Measurements from ENCODE around the gene TEAD1. TPM values are rescaled to one million over a fixed set of nuclear protein-coding genes. Genes with fewer than 3 reads are reported as not detected.

The TEAD1 gene
- total RNA-seq, 4 donors from 2014 or later, result 127 to 165 (median 140) TPM

DNA sequence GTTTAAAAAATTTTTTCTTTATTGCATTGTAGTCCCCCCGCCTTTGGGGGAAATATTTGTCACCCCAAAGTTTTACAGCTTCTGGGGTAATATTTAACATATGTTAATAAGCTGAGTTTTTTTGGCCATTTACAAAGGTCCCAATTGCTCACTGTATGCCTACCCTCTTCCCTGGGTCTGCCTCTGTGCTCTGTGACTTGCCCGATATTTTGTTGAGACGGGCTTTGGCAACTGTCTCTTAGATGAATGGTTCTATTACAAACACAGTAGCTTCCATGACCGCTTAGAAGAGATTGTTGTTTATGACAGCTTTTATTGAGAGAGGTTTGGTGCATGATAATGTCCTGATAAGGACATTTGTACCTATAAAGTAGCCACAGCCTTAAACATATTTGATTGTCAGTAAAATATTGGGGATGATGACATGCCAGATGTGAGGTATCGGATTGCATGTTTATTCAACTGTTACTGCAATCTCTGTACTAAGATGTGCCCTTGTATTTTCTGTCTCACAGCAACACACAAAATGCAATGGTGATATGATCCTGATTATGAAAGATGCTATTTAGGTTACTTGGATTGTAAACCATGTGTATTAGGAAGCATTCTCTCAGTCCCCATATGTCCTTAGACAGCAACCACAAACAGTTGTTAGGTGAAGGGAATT lies 103.1 kb downstream of the TEAD1 start:
- H3K27ac ChIP-seq, result peak overlapping the region in 2 of 4 donors; percentile 5 to 26
- H3K9me3 ChIP-seq, result no peaks in the 10 kb centered on the region
- no peak for DNase-seq (ENCODE audit: low spot score in 2 of 2)
- no peak overlapping the region for H3K4me3 ChIP-seq
- H3K36me3 ChIP-seq, result no peaks in the 10 kb centered on the region
- no peaks in the 10 kb centered on the region for H3K27me3 ChIP-seq
- peaks cover 0 to 46% (median 12%) of the 10 kb centered on the region in 4 donors for H3K4me1 ChIP-seq
- whole genome bisulfite sequencing, 2 donors, result 64 to 70% methylated on average over 5 of the region's 5 CpGs
- TF ChIP-seq, protein P1, sequence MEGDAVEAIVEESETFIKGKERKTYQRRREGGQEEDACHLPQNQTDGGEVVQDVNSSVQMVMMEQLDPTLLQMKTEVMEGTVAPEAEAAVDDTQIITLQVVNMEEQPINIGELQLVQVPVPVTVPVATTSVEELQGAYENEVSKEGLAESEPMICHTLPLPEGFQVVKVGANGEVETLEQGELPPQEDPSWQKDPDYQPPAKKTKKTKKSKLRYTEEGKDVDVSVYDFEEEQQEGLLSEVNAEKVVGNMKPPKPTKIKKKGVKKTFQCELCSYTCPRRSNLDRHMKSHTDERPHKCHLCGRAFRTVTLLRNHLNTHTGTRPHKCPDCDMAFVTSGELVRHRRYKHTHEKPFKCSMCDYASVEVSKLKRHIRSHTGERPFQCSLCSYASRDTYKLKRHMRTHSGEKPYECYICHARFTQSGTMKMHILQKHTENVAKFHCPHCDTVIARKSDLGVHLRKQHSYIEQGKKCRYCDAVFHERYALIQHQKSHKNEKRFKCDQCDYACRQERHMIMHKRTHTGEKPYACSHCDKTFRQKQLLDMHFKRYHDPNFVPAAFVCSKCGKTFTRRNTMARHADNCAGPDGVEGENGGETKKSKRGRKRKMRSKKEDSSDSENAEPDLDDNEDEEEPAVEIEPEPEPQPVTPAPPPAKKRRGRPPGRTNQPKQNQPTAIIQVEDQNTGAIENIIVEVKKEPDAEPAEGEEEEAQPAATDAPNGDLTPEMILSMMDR (IDR thresholded peaks at IDR 0.05), result no peak
- peak in 1 of 2 donors; percentile 38 for TF ChIP-seq EP300 (IDR thresholded peaks at IDR 0.05)

DNA sequence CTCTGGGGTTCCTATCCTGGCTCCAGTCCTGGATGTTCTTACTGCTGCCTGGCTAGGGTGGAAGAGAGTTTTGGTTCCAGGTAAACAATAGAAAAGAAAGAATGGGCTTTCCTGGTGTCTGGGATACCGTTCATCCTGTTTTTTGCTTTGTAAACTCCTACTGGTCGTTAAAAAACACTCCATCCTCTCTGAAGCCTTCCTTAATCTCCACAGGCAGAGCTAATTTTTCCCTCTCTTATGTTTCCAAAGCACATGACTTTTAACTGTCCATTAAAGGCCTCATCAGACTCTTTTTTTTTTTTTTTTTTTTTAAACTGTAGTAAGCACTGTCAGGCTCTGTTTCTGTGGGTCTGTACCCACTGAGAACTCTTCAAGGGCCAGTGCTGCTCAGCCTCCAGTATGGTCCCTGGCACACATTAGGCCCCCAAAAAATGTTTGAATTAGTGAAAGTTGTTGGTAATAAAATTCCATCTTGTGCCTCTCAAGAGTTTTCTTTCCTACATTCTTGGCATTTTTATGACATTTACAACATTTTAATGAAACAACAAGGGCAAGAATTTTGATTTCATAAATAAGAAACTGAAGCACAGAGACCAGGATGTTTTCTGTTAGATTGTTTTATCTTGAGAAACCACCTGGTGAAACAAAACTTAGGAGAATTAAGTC lies 104.2 kb downstream of the TEAD1 start:
- Histone ChIP-seq H3K4me3 (no peak overlapping the region), H3K27me3 (no peaks in the 10 kb centered on the region), H3K4me1 (peaks cover 0 to 37% (median 12%) of the 10 kb centered on the region in 4 donors), H3K9me3 (no peaks in the 10 kb centered on the region), H3K27ac (peak overlapping the region in 2 of 4 donors; percentile 26 to 59), H3K36me3 (no peaks in the 10 kb centered on the region)
- no peak for DNase-seq (ENCODE audit: low spot score in 2 of 2)
- TF ChIP-seq EP300 (IDR thresholded peaks at IDR 0.05) (no peak), POLR2A (IDR thresholded peaks at IDR 0.05) (no peak)
- TF ChIP-seq, protein P1 (IDR thresholded peaks at IDR 0.05), result no peak
- 34 to 57% methylated on average over 2 of the region's 2 CpGs for WGBS, 2 donors

DNA sequence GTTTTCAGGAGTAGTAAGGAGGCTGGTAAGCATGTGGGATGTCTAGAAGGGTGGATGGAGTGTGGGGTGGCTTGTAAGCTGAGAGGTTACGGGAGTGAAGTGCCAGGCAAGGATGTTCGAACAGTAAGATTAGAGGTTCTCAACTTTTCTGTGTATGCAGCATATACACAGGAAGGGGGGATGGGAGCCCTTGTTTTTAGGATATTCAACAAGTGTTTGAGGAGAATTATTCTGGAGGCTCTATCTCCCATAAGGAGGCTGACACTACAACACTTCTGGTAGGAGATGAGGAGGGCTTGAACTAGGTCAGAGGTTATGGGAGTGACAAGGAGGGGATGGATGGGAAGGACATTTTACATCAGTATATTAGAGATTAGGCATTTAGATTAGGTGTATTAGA lies 109.5 kb downstream of the TEAD1 start:
- Histone ChIP-seq H3K27me3 (no peaks in the 10 kb centered on the region), H3K4me1 (peaks cover 0 to 35% (median 4%) of the 10 kb centered on the region in 4 donors), H3K4me3 (no peak overlapping the region), H3K9me3 (no peaks in the 10 kb centered on the region), H3K27ac (no peak overlapping the region), H3K36me3 (no peaks in the 10 kb centered on the region)
- TF ChIP-seq EP300 (IDR thresholded peaks at IDR 0.05) (no peak), POLR2A (IDR thresholded peaks at IDR 0.05) (no peak)
- TF ChIP-seq, protein P1 (IDR thresholded peaks at IDR 0.05), result no peak
- WGBS, 2 donors, result 93 to 98% methylated on average over 2 of the region's 2 CpGs
- DNase-seq (ENCODE audit: low spot score in 2 of 2), result no peak

DNA sequence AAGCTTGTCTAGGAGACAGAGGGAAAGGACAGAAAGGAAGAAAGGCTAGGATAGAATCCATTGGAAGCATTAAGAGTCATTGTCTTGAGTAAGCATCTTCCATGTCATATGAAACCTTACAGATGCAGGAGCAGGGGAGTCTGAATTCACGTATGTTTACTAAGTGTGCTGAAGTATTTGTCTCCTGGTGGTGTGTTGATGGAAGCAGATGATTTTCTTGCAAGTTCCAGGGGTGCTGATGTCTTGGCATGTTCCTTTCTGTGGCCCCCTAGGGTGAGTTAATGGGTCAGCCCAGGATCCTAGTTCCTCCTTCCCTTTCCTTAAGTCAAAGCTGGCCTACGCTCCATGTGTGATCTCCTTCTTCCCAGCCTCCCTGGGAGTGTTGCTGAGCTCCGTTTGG lies 110.2 kb downstream of the TEAD1 start:
- WGBS, 2 donors, result 20 to 23% methylated on average over 3 of the region's 3 CpGs
- no peaks in the 10 kb centered on the region for H3K36me3 ChIP-seq
- TF ChIP-seq, protein P1 (IDR thresholded peaks at IDR 0.05), result no peak
- no peak for TF ChIP-seq POLR2A (IDR thresholded peaks at IDR 0.05)
- no peaks in the 10 kb centered on the region for H3K27me3 ChIP-seq
- DNase-seq (ENCODE audit: low spot score in 2 of 2), result no peak
- peaks cover 0 to 35% (median 4%) of the 10 kb centered on the region in 4 donors for H3K4me1 ChIP-seq
- no peak overlapping the region for H3K27ac ChIP-seq
- no peaks in the 10 kb centered on the region for H3K9me3 ChIP-seq
- no peak overlapping the region for H3K4me3 ChIP-seq

DNA sequence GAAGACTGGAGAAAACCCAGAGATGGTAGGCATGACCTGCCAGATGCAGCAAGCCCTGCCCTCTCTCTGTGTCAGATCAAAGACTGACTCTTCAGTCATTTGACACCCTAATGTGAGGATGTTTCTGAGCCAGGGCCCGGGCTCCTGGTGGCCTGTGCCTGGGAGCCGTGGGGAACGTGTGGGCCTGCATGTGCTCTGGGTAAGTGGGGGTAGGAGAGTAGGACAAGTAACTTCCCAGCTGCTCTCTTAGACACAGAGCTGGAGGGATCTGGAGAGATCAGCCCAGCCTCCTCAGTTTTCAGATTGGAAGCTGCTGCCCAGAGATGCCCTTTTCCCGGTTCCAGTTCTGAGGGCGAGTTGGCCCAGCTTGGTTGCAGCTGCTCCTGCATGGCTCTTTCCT lies 110.8 kb downstream of the TEAD1 start:
- H3K9me3 ChIP-seq, result no peaks in the 10 kb centered on the region
- no peak for TF ChIP-seq POLR2A (IDR thresholded peaks at IDR 0.05)
- no peak for TF ChIP-seq EP300 (IDR thresholded peaks at IDR 0.05)
- TF ChIP-seq, protein P1 (IDR thresholded peaks at IDR 0.05), result no peak
- no peak for DNase-seq (ENCODE audit: low spot score in 2 of 2)
- no peaks in the 10 kb centered on the region for H3K36me3 ChIP-seq
- WGBS, 2 donors, result 57 to 74% methylated on average over 5 of the region's 5 CpGs
- no peak overlapping the region for H3K27ac ChIP-seq
- no peaks in the 10 kb centered on the region for H3K27me3 ChIP-seq
- H3K4me3 ChIP-seq, result no peak overlapping the region
- peaks cover 0 to 39% (median 4%) of the 10 kb centered on the region in 4 donors for H3K4me1 ChIP-seq

All from tibial nerve (tissue), 4 donors.